ENCODE data around the gene SHMT2. TPM values are rescaled to one million over a fixed set of nuclear protein-coding genes. Genes with fewer than 3 reads are reported as not detected.

Gene SHMT2
- total and polyA plus RNA-seq, 2 experiments from 2014 or later, result 125 to 387 TPM

DNA sequence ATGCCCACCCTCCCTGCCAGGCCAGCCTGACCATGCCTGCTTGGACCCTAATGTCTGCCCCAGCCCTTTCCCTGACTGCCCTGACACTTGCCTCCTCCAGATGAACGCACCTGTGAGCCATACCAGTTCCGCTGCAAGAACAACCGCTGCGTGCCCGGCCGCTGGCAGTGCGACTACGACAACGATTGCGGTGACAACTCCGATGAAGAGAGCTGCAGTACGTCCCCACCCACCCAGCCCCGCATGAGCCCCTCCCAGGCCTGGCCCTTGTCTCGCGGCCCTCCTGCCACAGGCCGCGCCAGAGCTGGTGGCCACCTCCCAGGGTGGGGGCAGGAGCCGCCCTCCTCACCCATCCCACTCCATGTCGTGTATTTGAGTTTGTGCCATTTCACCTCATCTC, 27.2 kb upstream of the SHMT2 start:
- H3K27ac Mint-ChIP-seq, result no peak overlapping the region
- Histone ChIP-seq H3K36me3 (ENCODE audit: insufficient read depth) (peaks cover 25% of the 10 kb centered on the region), H3K27ac (ENCODE audit: low read depth) (no peak overlapping the region), H3K4me3 (no peak overlapping the region), H3K79me2 (replicated peaks; ENCODE audit: insufficient read depth) (no peaks in the 10 kb centered on the region), H3K4me2 (no peak overlapping the region), H3F3A (replicated peaks; ENCODE audit: low read depth) (no peaks in the 10 kb centered on the region), H3K4me1 (ENCODE audit: insufficient read depth) (no peaks in the 10 kb centered on the region), H2AFZ (no peak overlapping the region), H4K20me1 (replicated peaks; ENCODE audit: insufficient read depth) (no peaks in the 10 kb centered on the region; the same call in 1 of the 2 replicates), H3K9me2 (ENCODE audit: insufficient read depth) (no peaks in the 10 kb centered on the region), H3K27me3 (ENCODE audit: insufficient read depth) (no peaks in the 10 kb centered on the region)
- H3K9me3 Mint-ChIP-seq, result no peaks in the 10 kb centered on the region; the same call in 2 of the 3 replicates
- H3K4me1 Mint-ChIP-seq, result no peaks in the 10 kb centered on the region
- TF ChIP-seq, protein P1, sequence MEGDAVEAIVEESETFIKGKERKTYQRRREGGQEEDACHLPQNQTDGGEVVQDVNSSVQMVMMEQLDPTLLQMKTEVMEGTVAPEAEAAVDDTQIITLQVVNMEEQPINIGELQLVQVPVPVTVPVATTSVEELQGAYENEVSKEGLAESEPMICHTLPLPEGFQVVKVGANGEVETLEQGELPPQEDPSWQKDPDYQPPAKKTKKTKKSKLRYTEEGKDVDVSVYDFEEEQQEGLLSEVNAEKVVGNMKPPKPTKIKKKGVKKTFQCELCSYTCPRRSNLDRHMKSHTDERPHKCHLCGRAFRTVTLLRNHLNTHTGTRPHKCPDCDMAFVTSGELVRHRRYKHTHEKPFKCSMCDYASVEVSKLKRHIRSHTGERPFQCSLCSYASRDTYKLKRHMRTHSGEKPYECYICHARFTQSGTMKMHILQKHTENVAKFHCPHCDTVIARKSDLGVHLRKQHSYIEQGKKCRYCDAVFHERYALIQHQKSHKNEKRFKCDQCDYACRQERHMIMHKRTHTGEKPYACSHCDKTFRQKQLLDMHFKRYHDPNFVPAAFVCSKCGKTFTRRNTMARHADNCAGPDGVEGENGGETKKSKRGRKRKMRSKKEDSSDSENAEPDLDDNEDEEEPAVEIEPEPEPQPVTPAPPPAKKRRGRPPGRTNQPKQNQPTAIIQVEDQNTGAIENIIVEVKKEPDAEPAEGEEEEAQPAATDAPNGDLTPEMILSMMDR (conservative IDR thresholded peaks at IDR 0.05; ENCODE audit: low read depth in 2 of 2), result no peak
- TF ChIP-seq, protein P2, sequence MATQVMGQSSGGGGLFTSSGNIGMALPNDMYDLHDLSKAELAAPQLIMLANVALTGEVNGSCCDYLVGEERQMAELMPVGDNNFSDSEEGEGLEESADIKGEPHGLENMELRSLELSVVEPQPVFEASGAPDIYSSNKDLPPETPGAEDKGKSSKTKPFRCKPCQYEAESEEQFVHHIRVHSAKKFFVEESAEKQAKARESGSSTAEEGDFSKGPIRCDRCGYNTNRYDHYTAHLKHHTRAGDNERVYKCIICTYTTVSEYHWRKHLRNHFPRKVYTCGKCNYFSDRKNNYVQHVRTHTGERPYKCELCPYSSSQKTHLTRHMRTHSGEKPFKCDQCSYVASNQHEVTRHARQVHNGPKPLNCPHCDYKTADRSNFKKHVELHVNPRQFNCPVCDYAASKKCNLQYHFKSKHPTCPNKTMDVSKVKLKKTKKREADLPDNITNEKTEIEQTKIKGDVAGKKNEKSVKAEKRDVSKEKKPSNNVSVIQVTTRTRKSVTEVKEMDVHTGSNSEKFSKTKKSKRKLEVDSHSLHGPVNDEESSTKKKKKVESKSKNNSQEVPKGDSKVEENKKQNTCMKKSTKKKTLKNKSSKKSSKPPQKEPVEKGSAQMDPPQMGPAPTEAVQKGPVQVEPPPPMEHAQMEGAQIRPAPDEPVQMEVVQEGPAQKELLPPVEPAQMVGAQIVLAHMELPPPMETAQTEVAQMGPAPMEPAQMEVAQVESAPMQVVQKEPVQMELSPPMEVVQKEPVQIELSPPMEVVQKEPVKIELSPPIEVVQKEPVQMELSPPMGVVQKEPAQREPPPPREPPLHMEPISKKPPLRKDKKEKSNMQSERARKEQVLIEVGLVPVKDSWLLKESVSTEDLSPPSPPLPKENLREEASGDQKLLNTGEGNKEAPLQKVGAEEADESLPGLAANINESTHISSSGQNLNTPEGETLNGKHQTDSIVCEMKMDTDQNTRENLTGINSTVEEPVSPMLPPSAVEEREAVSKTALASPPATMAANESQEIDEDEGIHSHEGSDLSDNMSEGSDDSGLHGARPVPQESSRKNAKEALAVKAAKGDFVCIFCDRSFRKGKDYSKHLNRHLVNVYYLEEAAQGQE (IDR thresholded peaks at IDR 0.05; ENCODE audit: unreplicated experiment), result no peak
- TF ChIP-seq CREB1 (CRISPR knock-in tag; IDR thresholded peaks at IDR 0.05; ENCODE audit: low read depth) (no peak), JUNB (IDR thresholded peaks at IDR 0.05; ENCODE audit: unreplicated experiment) (no peak), EZH2 (IDR thresholded peaks at IDR 0.05; ENCODE audit: low read depth, unreplicated experiment) (no peak)
- TF ChIP-seq, protein P3, sequence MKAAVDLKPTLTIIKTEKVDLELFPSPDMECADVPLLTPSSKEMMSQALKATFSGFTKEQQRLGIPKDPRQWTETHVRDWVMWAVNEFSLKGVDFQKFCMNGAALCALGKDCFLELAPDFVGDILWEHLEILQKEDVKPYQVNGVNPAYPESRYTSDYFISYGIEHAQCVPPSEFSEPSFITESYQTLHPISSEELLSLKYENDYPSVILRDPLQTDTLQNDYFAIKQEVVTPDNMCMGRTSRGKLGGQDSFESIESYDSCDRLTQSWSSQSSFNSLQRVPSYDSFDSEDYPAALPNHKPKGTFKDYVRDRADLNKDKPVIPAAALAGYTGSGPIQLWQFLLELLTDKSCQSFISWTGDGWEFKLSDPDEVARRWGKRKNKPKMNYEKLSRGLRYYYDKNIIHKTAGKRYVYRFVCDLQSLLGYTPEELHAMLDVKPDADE (IDR thresholded peaks at IDR 0.05), result no peak
- H3K27me3 Mint-ChIP-seq (ENCODE audit: insufficient read depth, low read depth, poor library complexity), result peaks cover 14% of the 10 kb centered on the region
- peaks cover 88% of the 10 kb centered on the region for H3K36me3 Mint-ChIP-seq (ENCODE audit: low read depth)
- ATAC-seq (no peak), DNase-seq (ENCODE audit: low spot score) (no peak)
- H3K4me3 Mint-ChIP-seq, result no peak overlapping the region; the same call in 2 of the 3 replicates

DNA sequence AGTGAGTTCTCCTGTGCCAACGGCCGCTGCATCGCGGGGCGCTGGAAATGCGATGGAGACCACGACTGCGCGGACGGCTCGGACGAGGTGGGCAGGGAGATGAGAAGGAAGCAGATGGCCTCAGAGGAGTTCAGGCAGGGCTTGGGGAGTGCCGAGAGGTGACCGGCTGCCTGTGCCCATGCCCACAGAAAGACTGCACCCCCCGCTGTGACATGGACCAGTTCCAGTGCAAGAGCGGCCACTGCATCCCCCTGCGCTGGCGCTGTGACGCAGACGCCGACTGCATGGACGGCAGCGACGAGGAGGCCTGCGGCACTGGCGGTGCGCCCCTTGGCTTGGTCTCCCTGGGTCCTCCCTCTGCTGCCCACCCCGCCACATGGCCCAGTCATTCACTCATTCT, 26.3 kb upstream of the SHMT2 start:
- ATAC-seq, result no peak
- no peaks in the 10 kb centered on the region for H3K4me1 Mint-ChIP-seq
- Histone ChIP-seq H4K20me1 (replicated peaks; ENCODE audit: insufficient read depth) (no peaks in the 10 kb centered on the region; the same call in 1 of the 2 replicates), H3K27ac (ENCODE audit: low read depth) (no peak overlapping the region), H3K27me3 (ENCODE audit: insufficient read depth) (no peaks in the 10 kb centered on the region), H3K9me2 (ENCODE audit: insufficient read depth) (no peaks in the 10 kb centered on the region), H3K79me2 (replicated peaks; ENCODE audit: insufficient read depth) (no peaks in the 10 kb centered on the region), H3K4me3 (no peak overlapping the region), H3K4me2 (no peak overlapping the region), H3K4me1 (ENCODE audit: insufficient read depth) (no peaks in the 10 kb centered on the region), H3K36me3 (ENCODE audit: insufficient read depth) (peaks cover 19% of the 10 kb centered on the region), H2AFZ (no peak overlapping the region), H3F3A (replicated peaks; ENCODE audit: low read depth) (no peaks in the 10 kb centered on the region)
- H3K27ac Mint-ChIP-seq, result no peak overlapping the region
- TF ChIP-seq STAT1 (IDR thresholded peaks at IDR 0.05; ENCODE audit: unreplicated experiment) (no peak), NANOG (IDR thresholded peaks at IDR 0.05; ENCODE audit: borderline replicate concordance) (no peak), CREB1 (CRISPR knock-in tag; IDR thresholded peaks at IDR 0.05; ENCODE audit: low read depth) (no peak), JUNB (IDR thresholded peaks at IDR 0.05; ENCODE audit: unreplicated experiment) (no peak)
- peaks cover 21% of the 10 kb centered on the region for H3K27me3 Mint-ChIP-seq (ENCODE audit: insufficient read depth, low read depth, poor library complexity)
- DNase-seq (ENCODE audit: low spot score), result no peak
- H3K9me3 Mint-ChIP-seq, result no peaks in the 10 kb centered on the region; the same call in 2 of the 3 replicates
- no peak overlapping the region for H3K4me3 Mint-ChIP-seq
- H3K36me3 Mint-ChIP-seq (ENCODE audit: low read depth), result peaks cover 87% of the 10 kb centered on the region
